Right ventricle myocardium inferior (tissue), 1 donor: ENCODE results near the gene MAPK1. TPM values are rescaled to one million over a fixed set of nuclear protein-coding genes. Genes with fewer than 3 reads are reported as not detected.
"Not testable (repeated sequence)": the region's sequence is repeated elsewhere in the genome, so short reads cannot be mapped to it uniquely, and the experiment has no call there.

Source experiments
- ATAC-seq: fragments of 200-7000 bp; cut with Tn5 transposase; one replicate; pipeline ENCODE4 v1.9.1; 2020; ENCODE audit warnings: mild to moderate bottlenecking, moderate library complexity
- DNase-seq: peaks from one replicate; pipeline ENCODE4 v3.0.0; 2021; ENCODE audit errors: missing footprints
- intact Hi-C: fragments of 100-400 bp; cut with DNase I; formaldehyde crosslinking; loops from one replicate; pipeline ENCODE4 v1.11.0; 2022
- total RNA-seq: library from RNA; stranded (reverse); fragmentation: NEBNext Ultra II Directional; extraction: Animal tissue kit (Norgen Biotek cat#: 25700); gene quantifications from one replicate; pipeline ENCODE4 v1.2.1, GENCODE V29; 2021
- donor health status: DM: no; HTN: yes; CAD: no; lungs with severe emphysema.

Gene MAPK1
- total RNA-seq, 1 donor from 2014 or later, result 79.2 TPM

GRCh38 chr22:21766691-21767462, 100.6 kb downstream of the MAPK1 start:
- peak; percentile 26 for ATAC-seq
- intact Hi-C loops, result no loop called here
- DNase-seq, result no peak

- DNase-seq, result no peak
- intact Hi-C loops, result no loop called here
- ATAC-seq, result no peak
These were observed 101.4 kb downstream of the MAPK1 start for GRCh38 chr22:21765909-21766529.

- DNase-seq, result no peak
- intact Hi-C loops, result no loop called here
- ATAC-seq, result no peak
These were observed 103.2 kb downstream of the MAPK1 start for GRCh38 chr22:21764038-21764804.

- intact Hi-C loops, result no loop called here
- DNase-seq (no peak), ATAC-seq (no peak)
These were observed 104.5 kb downstream of the MAPK1 start for GRCh38 chr22:21762712-21763581.

GRCh38 chr22:21761994-21762680, 105.3 kb downstream of the MAPK1 start:
- intact Hi-C loops, result no loop called here
- no peak for ATAC-seq
- no peak for DNase-seq

GRCh38 chr22:21761086-21761485, 106.4 kb downstream of the MAPK1 start:
- DNase-seq, result no peak
- no peak for ATAC-seq
- intact Hi-C loops, result no loop called here

- no peak for DNase-seq
- intact Hi-C loops, result no loop called here
- no peak for ATAC-seq
These were observed 106.8 kb downstream of the MAPK1 start for GRCh38 chr22:21760640-21761039.

GRCh38 chr22:21759646-21760376, 107.6 kb downstream of the MAPK1 start:
- no peak for DNase-seq
- ATAC-seq, result no peak
- intact Hi-C loops, result no loop called here

- no peak for ATAC-seq
- intact Hi-C loops, result no loop called here
- no peak for DNase-seq
These were observed 108.4 kb downstream of the MAPK1 start for GRCh38 chr22:21759093-21759492.

GRCh38 chr22:21758091-21758864, 109.2 kb downstream of the MAPK1 start:
- intact Hi-C loops, result no loop called here
- ATAC-seq (no peak), DNase-seq (no peak)

- intact Hi-C loops, result no loop called here
- no peak for ATAC-seq
These were observed 111.6 kb downstream of the MAPK1 start for GRCh38 chr22:21755851-21756284.

GRCh38 chr22:21754523-21754922, 112.9 kb downstream of the MAPK1 start:
- DNase-seq, result no peak
- intact Hi-C loops, result no loop called here
- peak; percentile 74 for ATAC-seq

More at GRCh38 chr22:21755851-21756284, 111.6 kb downstream of the MAPK1 start:
- no peak for DNase-seq

- no peak for DNase-seq
- intact Hi-C loops, result no loop called here
- ATAC-seq, result no peak
These were observed 113.9 kb downstream of the MAPK1 start for GRCh38 chr22:21753374-21754111.

GRCh38 chr22:21752276-21752675, 115.2 kb downstream of the MAPK1 start:
- intact Hi-C loops, result no loop called here
- ATAC-seq (no peak), DNase-seq (no peak)

GRCh38 chr22:21745948-21746347, 121.5 kb downstream of the MAPK1 start:
- no peak for DNase-seq
- no peak for ATAC-seq
- intact Hi-C loops, result no loop called here

GRCh38 chr22:21744917-21745316, 122.5 kb downstream of the MAPK1 start:
- intact Hi-C loops, DNase-seq, ATAC-seq: not testable (repeated sequence)
